HG02943 (cell line): ENCODE results near the gene CCDC177.

Experiments
- ATAC-seq: cut with Tn5 transposase; IDR thresholded peaks from one replicate; pipeline ENCODE4 v1.9.1; 2021; ENCODE audit warnings: mild to moderate bottlenecking, low read depth, moderate library complexity; ENCODE audit not compliant: unreplicated experiment

The CCDC177 gene

GRCh38 chr14:69570836-69571330 is 3.8 kb downstream of the CCDC177 start:
- ATAC-seq = no peak

GRCh38 chr14:69569859-69570258 is 4.8 kb downstream of the CCDC177 start:
- no peak for ATAC-seq

- ATAC-seq = no peak
Observed at GRCh38 chr14:69567563-69567962, 7.1 kb downstream of the CCDC177 start.

GRCh38 chr14:69561893-69562292 is 12.8 kb downstream of the CCDC177 start:
- no peak for ATAC-seq

- no peak for ATAC-seq
Observed at GRCh38 chr14:69560826-69561225, 13.8 kb downstream of the CCDC177 start.

GRCh38 chr14:69559581-69560011 is 15.1 kb downstream of the CCDC177 start:
- ATAC-seq = no peak

- no peak for ATAC-seq
Observed at GRCh38 chr14:69558774-69559173, 15.9 kb downstream of the CCDC177 start.

- ATAC-seq = no peak
Observed at GRCh38 chr14:69554500-69554899, 20.2 kb downstream of the CCDC177 start.

GRCh38 chr14:69553252-69553651 is 21.4 kb downstream of the CCDC177 start:
- no peak for ATAC-seq

GRCh38 chr14:69551511-69551910 is 23.2 kb downstream of the CCDC177 start:
- ATAC-seq = no peak

GRCh38 chr14:69548566-69548965 is 26.1 kb downstream of the CCDC177 start:
- no peak for ATAC-seq

- ATAC-seq = no peak
Observed at GRCh38 chr14:69547701-69548348, 26.8 kb downstream of the CCDC177 start.

- no peak for ATAC-seq
Observed at GRCh38 chr14:69543341-69544115, 31.1 kb downstream of the CCDC177 start.

- ATAC-seq = no peak
Observed at GRCh38 chr14:69542311-69542710, 32.4 kb downstream of the CCDC177 start.

GRCh38 chr14:69540654-69541335 is 33.9 kb downstream of the CCDC177 start:
- no peak for ATAC-seq

- ATAC-seq = no peak
Observed at GRCh38 chr14:69539631-69540410, 34.9 kb downstream of the CCDC177 start.

GRCh38 chr14:69538766-69539165 is 35.9 kb downstream of the CCDC177 start:
- ATAC-seq = no peak

- ATAC-seq = no peak
Observed at GRCh38 chr14:69537900-69538299, 36.8 kb downstream of the CCDC177 start.

- no peak for ATAC-seq
Observed at GRCh38 chr14:69536971-69537370, 37.7 kb downstream of the CCDC177 start.

GRCh38 chr14:69535230-69535848 is 39.3 kb downstream of the CCDC177 start:
- ATAC-seq = no peak
